SK-N-MC (cell line): ENCODE results near the gene CMPK1.

ENCODE experiments used
- EZH2 ChIP-seq: fragments of 200-600 bp; sonication (generic); IDR thresholded peaks from one replicate; pipeline ENCODE4 v1.6.1; 2017; ENCODE audit warnings: antibody characterized with exemption
- POLR2AphosphoS5 ChIP-seq: IDR thresholded peaks from 2 replicates; pipeline ENCODE4 v1.6.1; 2012; ENCODE audit warnings: mild to moderate bottlenecking, low read depth, low read length, borderline replicate concordance

- TF ChIP-seq EZH2 (no peak), POLR2AphosphoS5 (no peak)
Observed at GRCh38 chr1:47385020-47385419, 51.4 kb downstream of the CMPK1 start.
